NCI-H2171 (cell line): ENCODE measurements around the gene KIRREL3.

Experiments
- DNase-seq: peaks from one replicate; lab custom pipeline; 2025; lab: John Stamatoyannopoulos, UW

KIRREL3 gene

DNA sequence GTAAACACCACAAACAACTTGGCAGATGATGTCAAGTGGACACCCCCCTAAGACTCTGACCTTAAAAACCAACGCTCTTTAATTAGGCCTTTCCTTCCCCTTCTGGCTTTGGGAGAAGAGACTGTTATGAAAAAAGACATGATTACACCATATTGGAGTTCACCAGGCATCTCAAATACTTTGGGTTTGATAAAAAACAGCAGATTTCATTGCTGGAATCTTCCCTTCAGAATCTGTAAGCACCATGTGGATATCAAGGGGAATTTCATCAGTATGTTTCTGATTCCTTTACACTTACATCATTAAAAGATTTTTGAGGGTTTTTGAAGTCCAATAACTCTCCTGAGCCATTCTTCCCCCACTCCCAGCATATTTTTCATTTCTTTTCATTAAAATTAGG, 85.6 kb downstream of the KIRREL3 start:
- DNase-seq: no peak

DNA sequence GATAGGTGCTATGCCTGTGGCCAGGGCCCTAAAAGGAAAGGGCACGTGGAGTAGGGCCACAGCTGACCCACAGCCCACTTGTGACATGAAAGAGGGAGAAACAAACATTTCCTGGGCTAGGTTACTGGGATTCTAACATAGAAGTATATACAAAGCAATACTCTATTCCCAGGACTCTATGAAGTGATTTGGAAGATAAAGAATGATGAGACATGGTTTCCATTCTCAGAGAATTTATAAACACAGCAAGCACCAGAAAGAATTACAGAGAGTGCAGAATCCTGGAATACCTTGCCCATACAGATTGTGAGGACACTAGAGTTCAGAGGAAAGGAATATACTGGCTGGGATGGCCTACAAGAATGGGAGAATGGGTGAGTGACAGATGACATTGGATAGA, 86.4 kb downstream of the KIRREL3 start:
- DNase-seq: no peak

DNA sequence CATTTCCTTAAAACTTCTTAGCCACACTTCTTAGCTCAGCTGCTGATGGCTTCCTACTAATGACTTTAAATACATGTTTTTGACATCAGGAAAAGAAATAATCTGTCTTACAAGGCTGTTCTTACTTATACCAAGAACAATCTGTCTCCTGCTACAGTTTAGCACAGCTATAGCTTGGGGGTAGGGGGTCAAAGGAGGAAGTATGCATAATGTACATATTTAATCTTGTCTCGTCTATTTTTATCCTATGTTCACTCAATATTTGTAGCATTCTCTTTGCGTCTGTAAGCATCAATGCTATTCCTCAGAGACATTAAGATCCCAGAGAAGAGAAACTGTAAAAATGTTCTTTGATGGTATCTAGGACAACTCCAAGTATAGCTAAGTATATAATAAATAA, 96.0 kb downstream of the KIRREL3 start:
- no peak for DNase-seq

DNA sequence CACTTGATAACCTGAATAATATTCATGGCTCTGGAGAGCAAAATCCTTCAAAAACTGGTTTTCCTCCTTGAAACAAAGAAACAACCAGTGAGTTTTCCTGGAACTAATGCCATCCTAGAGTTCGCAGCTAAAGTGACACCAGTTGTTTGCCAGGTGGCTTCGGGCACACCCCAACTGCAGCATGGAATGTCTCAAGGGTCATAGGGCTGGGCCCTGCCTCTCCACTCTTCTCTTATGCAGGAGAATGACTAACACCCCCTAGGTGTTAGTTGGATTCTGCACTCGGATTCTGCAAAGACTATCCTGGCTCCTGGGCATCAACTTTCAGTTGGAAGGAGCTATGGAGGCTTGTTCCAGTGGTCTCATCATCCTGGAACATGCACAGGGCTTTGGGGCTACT, 98.8 kb downstream of the KIRREL3 start:
- no peak for DNase-seq

DNA sequence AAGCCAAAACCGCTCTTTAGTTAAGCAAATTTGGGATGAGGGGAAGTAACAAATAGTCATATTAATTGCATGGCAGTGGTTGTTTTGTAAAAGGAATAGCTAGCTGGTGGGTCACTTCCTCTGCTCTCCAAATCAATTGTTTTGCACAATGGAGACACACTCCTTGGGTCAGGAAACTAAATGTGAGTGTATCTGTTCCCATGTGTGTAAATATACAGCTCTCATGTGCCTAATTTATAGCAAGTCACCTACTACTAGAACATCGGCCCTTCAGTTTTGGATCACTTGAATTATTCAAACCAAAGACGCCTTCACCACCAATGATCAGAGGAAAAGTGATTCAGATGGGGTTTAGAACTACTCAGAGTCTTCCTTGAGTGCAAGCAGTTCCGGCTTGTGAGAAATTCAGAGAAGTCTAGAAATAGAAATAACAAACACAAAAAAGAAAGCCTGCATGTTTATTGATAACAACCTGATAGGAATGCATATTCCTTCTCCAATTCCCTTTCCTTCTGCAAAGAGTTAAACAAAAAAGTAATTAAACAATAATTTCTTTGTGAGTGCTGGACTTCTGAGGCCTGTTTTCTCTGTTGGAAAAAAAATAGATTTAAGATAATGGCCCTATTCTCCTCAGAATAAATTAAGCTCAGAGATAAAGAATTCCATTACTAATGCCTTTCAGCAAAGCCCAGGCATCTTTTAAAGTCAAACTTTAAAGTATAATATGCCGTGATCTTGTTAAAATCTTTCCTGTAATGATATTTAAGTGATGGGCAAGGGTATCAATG, 100.4 kb downstream of the KIRREL3 start:
- no peak for DNase-seq

DNA sequence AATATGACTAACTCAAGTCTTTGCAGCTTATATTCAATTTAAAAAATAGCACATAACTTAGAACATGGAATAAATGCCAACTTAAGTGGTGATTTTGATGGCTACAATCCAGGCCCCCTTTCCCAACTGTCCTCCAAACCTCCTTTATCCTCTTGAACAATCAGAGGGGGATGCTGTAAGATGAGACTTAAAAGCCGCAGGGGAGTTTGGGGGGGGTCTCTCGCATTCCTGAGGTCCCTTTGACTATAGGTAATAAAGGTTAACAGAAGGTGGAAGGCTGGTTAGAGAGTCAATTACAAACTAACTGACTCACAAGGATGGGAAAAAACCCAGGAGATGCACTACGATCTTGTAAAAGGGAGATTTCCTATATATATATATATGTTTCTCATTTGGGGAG, 101.8 kb downstream of the KIRREL3 start:
- no peak for DNase-seq

DNA sequence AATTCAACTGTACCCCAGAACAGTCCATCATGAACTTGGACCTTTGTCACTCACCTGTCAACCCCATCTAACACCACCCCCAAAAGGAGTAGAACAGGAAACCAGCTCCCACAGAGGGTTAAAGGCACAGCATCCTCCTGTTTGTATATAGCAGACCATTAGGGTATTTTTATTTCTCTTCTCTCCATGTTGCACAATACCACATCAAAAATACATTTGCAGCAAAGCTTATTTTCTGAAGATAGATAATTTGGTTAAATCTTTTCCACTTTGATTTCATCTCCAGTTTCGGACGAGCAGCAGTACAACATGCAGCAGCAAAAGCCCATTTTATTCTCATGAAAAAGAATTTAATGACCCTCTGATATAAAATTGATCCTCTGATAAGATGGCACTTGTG, 103.1 kb downstream of the KIRREL3 start:
- DNase-seq: no peak

DNA sequence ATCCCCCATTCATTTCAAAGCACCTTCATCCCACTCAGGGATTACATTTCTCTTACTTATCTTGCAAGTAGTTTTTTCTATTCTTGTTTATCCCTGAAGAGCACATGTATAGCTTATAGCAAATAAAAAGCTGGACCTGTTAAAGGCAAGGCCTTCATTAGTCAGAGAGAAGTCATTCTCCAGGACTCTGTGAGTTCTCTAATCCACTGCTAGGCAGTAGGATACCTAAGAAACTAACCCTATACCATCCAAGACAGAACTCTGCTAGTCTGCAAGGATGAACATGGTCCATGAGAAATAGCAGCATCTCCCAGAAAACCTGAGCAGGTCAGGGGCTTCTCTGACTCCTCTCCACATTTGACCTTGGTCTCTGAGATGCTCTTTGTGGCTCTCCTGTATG, 104.5 kb downstream of the KIRREL3 start:
- DNase-seq: no peak

DNA sequence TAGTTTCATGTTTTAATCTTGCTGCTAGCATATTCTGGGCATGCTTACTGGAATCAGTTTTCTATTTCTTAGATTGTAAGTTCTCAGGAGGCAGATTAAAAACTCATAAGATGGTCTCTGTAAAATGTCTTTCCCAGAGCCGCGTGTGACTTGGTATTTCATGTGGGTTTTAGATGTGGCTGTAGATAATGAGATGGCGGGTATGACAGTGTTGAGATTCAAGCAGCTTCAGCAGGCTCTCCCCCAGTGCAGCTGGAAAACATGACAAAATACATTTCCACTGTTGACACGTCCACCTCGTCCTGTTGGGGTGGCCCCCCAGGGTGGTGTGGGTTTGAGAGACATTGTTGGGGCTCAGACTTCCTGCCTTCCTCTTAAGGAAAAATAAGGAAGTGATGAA, 106.8 kb downstream of the KIRREL3 start:
- no peak for DNase-seq

DNA sequence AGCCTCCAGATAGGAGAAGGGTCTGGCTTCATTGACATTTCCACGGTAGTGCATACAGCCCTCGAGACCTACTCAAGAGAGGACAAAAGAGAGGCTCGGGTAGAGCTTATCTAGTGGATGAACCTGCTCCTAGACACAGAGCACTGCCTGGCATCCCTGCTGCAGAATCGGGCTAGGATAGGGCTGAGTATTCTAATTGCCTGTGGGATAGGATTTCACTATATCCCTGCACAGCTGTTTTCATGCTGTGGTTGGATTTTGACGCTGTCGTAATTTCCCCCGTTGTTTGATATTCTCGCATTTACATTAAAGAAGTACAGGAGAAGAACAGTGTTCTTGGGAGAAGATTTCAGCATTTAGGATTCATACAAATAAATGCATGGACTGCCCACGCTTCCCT, 107.8 kb downstream of the KIRREL3 start:
- no peak for DNase-seq

DNA sequence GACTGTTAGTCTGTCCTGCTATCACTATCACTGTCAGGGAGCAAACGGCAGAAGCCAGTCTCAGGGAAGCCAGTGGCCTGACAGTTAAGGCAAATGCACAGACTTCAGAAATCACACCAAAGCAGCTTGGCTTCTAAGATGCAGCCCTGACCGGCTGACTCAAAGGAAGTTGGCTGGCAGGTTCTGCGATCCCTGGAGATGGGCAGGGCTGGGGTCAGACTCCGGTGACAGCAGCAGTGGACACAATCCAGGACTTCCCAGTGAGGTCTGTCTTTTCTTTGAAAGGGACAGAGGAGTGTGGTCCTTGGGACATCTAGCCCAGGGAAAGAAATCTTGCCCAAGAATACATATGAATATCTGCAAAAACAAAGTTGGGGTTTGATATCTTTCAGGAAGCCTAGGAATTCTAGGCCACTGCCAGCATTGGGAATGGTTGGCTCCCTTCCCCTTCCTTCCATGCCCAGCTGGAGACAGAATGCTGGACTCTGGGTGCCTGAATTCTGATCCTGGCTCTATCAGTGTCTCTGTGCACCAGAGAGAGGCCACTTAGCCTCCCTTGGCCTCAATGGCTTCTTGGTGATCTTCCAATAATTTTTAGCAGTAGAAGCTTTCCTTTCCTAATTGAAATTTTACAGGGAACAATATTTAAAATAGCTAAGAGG, 108.9 kb downstream of the KIRREL3 start:
- no peak for DNase-seq

DNA sequence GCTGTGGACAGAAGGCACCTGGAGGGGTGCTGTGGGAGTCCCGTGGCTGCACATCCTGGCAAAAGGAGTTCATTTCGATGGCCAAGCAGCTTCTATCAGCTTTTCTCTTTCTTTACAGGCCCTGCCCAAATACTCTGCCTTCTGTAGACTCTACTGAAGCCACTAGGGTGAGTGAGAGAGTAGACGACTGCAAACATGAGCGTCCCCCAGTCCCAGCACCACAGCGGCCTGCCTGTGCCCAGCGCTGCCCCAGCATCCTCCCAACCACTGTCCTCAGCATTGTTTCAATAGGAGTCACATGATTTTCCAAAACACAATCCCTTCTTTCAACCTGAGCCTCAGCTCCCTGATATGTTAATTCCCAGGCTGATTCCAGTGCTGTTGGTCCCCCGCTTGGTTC, 110.0 kb downstream of the KIRREL3 start:
- DNase-seq: no peak

DNA sequence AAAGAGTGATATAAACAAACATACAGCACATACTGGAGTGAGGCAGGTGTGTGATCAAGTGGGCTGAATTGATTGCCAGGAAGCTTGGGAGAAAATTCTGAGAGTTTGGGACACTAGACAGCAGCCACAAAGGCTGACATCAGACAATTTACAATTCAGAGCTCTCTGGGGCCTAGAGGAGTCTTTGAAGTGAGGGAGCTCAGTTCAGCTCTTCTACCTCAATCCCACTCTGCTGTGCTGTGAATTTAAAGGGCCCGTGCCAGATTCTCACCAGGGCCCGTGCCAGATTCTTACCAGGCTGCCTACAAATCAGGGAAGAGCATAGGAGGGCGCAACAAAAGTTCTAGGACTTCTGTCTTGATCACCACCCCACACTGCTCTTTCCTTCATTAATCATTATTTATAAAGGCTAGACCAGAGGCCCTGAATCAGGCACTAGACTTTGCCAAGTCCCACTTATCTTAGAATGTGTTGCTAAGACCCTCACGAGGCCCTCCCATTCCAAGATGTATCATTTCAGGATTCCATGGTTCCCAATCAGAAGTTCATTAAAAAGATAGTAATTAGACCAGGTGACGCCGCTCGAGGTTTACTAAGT, 112.4 kb downstream of the KIRREL3 start:
- no peak for DNase-seq

DNA sequence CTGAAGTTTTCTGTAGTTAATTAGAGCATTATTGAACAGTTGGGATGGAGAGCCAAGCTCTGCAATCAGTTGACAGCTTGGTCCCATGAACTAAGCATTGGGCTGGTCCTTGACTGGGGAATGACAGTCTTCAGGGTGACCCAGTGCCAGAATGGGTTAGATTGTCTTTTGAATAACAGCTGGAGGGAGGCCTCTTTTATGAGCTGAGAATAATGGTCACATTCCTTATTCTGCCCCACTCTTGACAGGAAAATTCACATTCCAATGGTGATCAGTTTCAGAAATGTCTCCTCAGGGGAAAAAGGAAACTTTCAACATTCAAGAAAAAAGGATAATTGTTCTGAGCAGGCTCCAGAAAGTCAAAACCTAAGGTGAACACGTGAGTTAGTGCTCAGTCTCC, 113.9 kb downstream of the KIRREL3 start:
- no peak for DNase-seq

DNA sequence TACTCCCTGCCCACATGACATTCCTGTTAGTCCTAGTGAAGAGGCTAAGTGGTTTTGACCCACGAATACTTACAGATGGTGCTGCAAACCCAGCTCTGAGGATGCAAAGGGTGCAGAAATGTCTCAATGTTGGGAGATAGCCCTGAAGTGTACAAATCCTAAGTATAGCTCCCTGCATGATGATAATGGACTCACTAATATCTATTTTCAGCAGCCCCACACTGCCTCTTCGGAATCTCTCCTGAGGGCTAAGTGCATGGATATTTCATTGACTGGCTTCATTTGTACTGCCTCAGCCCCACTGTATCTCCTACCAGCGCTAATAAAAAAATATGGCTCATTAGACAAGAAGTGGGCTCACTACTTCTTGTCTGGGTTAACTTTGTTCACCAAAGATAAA, 114.5 kb downstream of the KIRREL3 start:
- no peak for DNase-seq

DNA sequence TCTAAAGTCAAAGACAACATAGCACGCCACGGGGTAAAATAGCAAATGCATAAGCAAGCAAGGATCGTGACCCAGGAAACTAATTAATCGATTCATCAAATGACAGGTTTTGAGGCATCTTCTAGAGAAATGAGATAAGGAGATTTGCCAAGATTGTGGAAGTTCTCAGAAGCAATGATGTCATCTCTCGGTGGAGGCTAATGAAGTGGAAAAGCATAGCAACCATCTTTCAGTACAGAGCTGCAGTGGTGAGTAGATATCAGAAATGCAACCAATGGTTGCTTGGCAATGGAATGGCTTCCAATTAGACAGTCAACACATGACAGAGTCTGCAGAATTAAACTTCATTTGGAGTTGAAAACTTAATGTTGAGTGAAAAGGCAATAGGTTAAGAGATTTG, 116.0 kb downstream of the KIRREL3 start:
- DNase-seq: no peak

DNA sequence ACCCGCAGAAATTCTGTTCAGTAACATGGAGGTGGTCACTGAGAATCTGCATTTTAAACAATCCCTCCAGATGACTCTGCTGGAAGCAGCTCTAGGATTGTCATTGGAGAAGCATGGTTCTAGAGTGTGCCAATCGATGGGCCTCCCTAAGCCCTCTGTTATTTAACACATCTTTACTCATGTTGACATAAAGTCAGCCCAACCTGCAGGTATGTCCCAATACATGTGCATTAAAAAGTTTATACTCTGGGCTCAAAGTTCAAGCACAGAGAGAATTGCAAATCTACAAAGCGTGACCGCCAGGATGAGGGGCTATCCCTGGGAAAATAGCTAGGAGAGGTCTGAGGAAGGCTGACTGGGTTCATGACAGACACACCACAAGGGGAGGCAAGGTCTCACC, 116.4 kb downstream of the KIRREL3 start:
- DNase-seq: no peak

DNA sequence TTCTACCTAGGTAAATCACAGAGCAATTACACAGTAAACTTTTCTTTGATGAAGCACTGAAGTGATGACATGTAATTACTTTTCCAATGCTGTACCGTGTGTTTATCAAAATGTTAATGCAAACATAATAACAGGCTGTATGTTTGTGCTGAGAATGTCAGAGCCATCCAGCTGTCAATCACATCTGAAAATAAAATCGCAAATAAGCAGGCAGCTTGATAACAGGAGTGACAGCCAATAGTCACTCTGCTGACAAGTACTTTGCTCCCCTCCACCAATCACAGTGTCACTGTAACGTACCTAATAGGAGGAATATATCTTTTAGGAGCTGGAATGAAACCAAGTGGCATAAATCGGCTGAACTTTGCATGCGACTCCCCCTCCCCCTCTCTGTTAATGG, 119.7 kb downstream of the KIRREL3 start:
- no peak for DNase-seq

DNA sequence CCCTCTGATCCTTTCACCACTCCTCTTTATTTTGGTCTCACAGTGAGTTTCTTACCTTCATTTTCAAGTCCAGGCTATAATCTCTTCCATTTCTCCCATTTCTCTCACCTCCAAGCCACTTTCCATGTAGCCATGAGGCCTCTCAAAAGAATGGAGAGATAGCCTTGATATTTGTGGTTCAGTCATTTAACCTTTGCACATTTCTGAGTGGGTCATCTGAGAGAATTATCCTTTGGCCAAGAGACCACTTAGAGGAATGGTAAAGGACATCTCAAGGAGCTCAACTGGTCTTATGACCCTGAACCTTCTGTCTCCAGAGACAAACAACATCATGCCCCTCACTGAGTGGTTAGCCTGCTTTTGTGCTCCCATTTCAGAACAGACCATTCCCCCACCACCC, 121.1 kb downstream of the KIRREL3 start:
- no peak for DNase-seq

DNA sequence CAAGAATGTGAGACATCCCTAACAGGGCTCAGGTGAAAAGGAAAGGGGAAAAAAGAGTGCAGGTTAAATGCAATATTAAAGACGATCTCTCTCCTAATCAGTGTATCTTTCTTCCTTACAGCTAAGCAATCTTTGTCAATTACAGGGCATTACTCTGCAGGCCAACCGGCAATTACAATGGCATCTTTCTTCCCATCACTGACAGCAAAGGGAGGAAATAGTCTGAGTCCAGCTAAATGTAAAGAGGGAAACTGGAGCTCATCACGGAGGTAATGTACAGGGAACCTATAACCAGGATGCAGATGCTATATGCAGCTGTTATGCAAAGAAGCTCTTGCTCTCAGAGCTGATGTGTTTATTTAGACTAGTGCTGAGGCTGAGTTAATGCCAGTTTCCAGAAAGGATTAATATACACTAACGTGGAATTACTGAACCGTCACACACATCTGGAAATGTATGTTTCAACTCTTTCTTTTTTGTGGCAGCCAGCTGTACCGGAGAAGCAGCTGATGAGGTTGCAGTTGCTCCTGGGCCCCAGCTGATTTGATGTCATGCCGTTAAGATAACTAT, 121.6 kb downstream of the KIRREL3 start:
- no peak for DNase-seq

DNA sequence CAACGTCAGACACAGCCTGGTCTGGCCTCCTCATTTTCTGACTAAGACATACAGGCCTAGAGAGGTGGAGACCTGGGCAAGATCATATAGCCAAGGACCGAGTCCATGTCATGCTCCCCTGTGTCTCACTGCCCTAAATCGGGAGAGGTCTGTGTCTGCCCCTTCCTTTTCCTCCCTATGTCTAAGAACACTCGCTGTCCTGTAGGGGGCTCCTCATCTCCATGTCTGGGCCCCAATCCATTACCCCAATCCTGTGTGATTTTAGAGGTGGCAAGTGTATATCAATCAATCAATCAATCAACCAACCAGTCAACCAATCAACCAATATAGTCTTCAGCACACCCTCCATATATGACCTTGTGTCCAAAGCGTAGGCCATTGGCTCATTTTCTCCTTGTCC, 125.7 kb downstream of the KIRREL3 start:
- no peak for DNase-seq

DNA sequence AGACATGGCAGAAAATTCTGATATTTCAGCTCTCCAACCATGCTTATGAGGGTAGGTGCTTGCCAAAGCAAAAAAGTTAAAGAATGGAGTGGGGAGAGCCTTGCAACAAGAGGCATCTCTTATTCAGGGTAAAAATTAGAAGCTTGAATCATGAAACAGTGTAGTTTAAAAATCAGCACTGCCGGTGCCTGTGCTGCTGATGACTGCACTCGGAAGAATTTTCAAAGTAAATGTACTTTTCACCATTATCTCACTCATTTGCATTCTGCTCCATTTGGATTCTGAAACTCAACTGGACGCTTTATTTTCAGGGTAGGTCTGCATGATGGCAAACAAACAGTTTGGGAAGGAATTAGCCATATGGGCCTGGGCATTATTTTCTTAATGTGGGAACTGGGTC, 126.3 kb downstream of the KIRREL3 start:
- DNase-seq: no peak

DNA sequence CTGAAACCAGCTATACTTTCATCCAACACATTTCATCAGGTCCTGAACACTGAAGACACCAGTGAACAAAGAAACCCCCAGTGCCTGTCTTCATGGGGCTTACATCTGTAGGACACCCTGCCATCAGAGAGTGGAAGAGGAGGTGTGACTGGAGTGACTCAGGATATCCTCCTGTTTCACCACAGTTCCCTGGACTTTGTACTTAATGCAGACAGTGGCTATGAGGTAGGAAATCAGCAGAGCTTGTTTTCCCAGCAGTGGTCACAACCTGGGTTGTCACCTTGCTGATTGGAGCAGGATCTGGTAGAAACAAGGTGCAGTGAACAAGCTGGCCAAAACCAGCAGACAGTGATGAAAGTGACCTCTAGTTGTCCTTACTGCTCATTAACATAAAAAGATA, 128.8 kb downstream of the KIRREL3 start:
- no peak for DNase-seq
